Measurements from ENCODE around the gene PHLDA2. TPM values are rescaled to one million over a fixed set of nuclear protein-coding genes. Genes with fewer than 3 reads are reported as not detected.

Gene PHLDA2
- total and polyA plus RNA-seq, 9 of the 15 experiments (the other 6 are each of a cell fraction or from before 2014, with no cell fraction given), result 0.43 to 42.4 (median 4.7) TPM

DNA sequence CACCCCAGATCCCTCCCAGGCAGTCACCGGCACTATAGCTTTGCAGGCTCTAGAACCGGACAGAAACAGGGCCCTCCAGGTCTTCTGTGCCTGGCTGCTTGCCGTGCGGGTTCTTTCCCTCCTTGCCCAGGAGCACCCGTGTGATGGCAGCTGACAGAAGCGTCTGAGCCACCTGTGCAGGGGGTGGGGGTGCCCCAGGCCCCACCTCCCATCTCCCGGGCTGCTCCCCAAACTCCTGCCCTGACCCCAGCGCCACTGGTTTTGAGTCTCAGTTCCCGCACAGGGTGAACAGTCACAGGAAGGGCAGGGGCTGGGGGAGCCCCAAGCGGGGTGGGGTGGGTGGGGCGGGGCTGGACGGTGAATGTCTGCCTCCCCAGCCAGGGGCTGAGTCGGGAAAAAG is 13.2 kb upstream of the PHLDA2 start:
- Histone ChIP-seq H3K9me1 (ENCODE audit: control insufficient read depth, insufficient read depth, low read length) (no peaks in the 10 kb centered on the region), H3K36me3 (ENCODE audit: control insufficient read depth, insufficient read depth, low read length) (peaks cover 42% of the 10 kb centered on the region), H2AFZ (ENCODE audit: low read depth, low read length) (no peak overlapping the region), H3K79me2 (ENCODE audit: control insufficient read depth, insufficient read depth, low read length) (no peaks in the 10 kb centered on the region), H3K9me3 (replicated peaks; ENCODE audit: control insufficient read depth, insufficient read depth, low read depth, low read length) (peaks cover 8% of the 10 kb centered on the region), H3K27me3 (ENCODE audit: control insufficient read depth in 2 of 2, insufficient read depth in 2 of 2, low read length in 2 of 2) (no peaks in the 10 kb centered on the region), H3K27ac (ENCODE audit: extremely low read depth, low read depth, low read length) (no peak overlapping the region), H3K4me3 (no peak overlapping the region), H4K20me1 (replicated peaks; ENCODE audit: control insufficient read depth, insufficient read depth, low read length) (peaks cover 6% of the 10 kb centered on the region; the same call in 1 of the 2 replicates), H3K4me1 (replicated peaks in 1 of 2; ENCODE audit: control insufficient read depth in 2 of 2, insufficient read depth in 2 of 2, low read length in 2 of 2) (peaks cover 0 to 32% of the 10 kb centered on the region in 2 experiments; a peak in 2 of 5 replicates), H3K9ac (ENCODE audit: insufficient read depth in 1 of 2, low read depth in 2 of 2, low read length in 2 of 2) (no peak overlapping the region), H3K4me2 (ENCODE audit: insufficient read depth, low read length) (no peak overlapping the region)
- TF ChIP-seq RBM22 (IDR thresholded peaks at IDR 0.05; ENCODE audit: low read depth, low read length, poor library complexity, severe bottlenecking) (peak; percentile 64), POLR2G (IDR thresholded peaks at IDR 0.05; ENCODE audit: low read depth, low read length) (peak; percentile 56; the same call in 1 of the 2 replicates)
- TF ChIP-seq, protein P1, sequence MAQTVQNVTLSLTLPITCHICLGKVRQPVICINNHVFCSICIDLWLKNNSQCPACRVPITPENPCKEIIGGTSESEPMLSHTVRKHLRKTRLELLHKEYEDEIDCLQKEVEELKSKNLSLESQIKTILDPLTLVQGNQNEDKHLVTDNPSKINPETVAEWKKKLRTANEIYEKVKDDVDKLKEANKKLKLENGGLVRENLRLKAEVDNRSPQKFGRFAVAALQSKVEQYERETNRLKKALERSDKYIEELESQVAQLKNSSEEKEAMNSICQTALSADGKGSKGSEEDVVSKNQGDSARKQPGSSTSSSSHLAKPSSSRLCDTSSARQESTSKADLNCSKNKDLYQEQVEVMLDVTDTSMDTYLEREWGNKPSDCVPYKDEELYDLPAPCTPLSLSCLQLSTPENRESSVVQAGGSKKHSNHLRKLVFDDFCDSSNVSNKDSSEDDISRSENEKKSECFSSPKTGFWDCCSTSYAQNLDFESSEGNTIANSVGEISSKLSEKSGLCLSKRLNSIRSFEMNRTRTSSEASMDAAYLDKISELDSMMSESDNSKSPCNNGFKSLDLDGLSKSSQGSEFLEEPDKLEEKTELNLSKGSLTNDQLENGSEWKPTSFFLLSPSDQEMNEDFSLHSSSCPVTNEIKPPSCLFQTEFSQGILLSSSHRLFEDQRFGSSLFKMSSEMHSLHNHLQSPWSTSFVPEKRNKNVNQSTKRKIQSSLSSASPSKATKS (CRISPR knock-in tag; IDR thresholded peaks at IDR 0.05), result no peak
- in situ Hi-C loops (cut with MboI), result no loop called here
- DNase-seq (ENCODE audit: extremely low read depth in 1 of 4, low spot score in 3 of 4) (no peak), FAIRE-seq (no peak), ATAC-seq (peak; percentile 28)
- intact Hi-C loops (cut with micrococcal nuclease), result no loop called here
- 87% methylated on average over 3 of the region's 13 CpGs for WGBS (ENCODE audit: insufficient coverage, low coverage, missing lambda C conversion rate)
- ChIA-PET POLR2A (interaction anchor here (0.6 to 4.4 kb wide), 12 partner anchors 8 to 251 kb away, joined by 3 to 33 read pairs (median 4); partner anchors contain the start of genes NAP1L4 and PHLDA2), CTCF (ENCODE audit: low intra/inter-chr PET ratio) (no interaction called here)
- no TSS peak for BruUV-seq (replicated peaks)

Measured in K562 (cell line).